Right lobe of liver (tissue), 6 donors: Measurements from ENCODE around the gene PPP1CA. TPM values are rescaled to one million over a fixed set of nuclear protein-coding genes. Genes with fewer than 3 reads are reported as not detected.

Experiments
- ATAC-seq, 4 donors: fragments of 200-7000 bp; cut with Tn5 transposase; one replicate each; pipeline ENCODE4 v1.9.1; 2020; ENCODE audit warnings: mild to moderate bottlenecking in 4 of 4, moderate library complexity in 4 of 4
- DNase-seq, 3 donors: peaks; one replicate each; pipeline ENCODE4 v3.0.0-alpha.2; 2020
- H3K27ac ChIP-seq, 3 donors: fragments of 200-600 bp; one replicate each; pipeline ENCODE4 v1.8.0; 2022
- H3K27me3 ChIP-seq, 2 donors: fragments of 200-600 bp; one replicate each; pipeline ENCODE4 v1.8.0; 2022
- H3K36me3 ChIP-seq, 4 donors: fragments of 200-600 bp; sonication (generic) in 1 of 4; one replicate each; pipeline versions ENCODE4 v1.5.1 to v1.8.0; 2017 to 2022; ENCODE audit warnings: control low read depth in 1 of 4
- H3K4me1 ChIP-seq, 4 donors: fragments of 200-600 bp; sonication (generic) in 1 of 4; one replicate each; pipeline versions ENCODE4 v1.5.1 to v1.8.0; 2017 to 2022; ENCODE audit warnings: control low read depth in 1 of 4
- H3K4me3 ChIP-seq, 3 donors: fragments of 200-600 bp; one replicate each; pipeline ENCODE4 v1.8.0; 2022
- H3K9me3 ChIP-seq, 4 donors: fragments of 200-600 bp; sonication (generic) in 1 of 4; one replicate each; pipeline versions ENCODE4 v1.5.1 to v1.8.0; 2017 to 2022; ENCODE audit warnings: control low read depth in 1 of 4
- POLR2A ChIP-seq: fragments of 450-650 bp; IDR thresholded peaks from one replicate; pipeline ENCODE4 v1.6.1; 2017; ENCODE audit warnings: antibody characterized with exemption, mild to moderate bottlenecking
- WGBS: methylation state at CpG from one replicate; pipeline ENCODE4 v1.1.6; 2018; ENCODE audit warnings: low coverage, low lambda C conversion rate; ENCODE audit not compliant: insufficient coverage; ENCODE audit errors: missing lambda C conversion rate; 5-methylcytosine and 5-hydroxymethylcytosine counted together
- intact Hi-C, 2 donors: fragments of 100-400 bp; cut with DNase I; formaldehyde crosslinking; loops; one replicate each; pipeline versions ENCODE4 v1.11.2 to v1.14.1; 2022
- total RNA-seq, 6 experiments: library from RNA; depleted of rRNA in 2 of 6; stranded (reverse); fragments of >200 nt in 2 of 6; fragmentation: NEBNext Ultra II Directional in 3 of 6; extraction: Animal tissue kit (Norgen Biotek cat#: 25700) in 3 of 6; gene quantifications; one replicate each; pipeline versions ENCODE4 v1.1.0 to v1.2.4, GENCODE V29; 2016 to 2023
- TF ChIP-seq, protein P1 (sequence below), 4 donors: fragments of 200-600 bp in 3 of 4; fragments of 450-650 bp in 1 of 4; IDR thresholded peaks; one replicate each; pipeline versions ENCODE4 v1.5.1 to v1.8.0; 2016 to 2022; ENCODE audit warnings: antibody characterized with exemption in 4 of 4, mild to moderate bottlenecking in 2 of 4
- donor health status: DM: no; HTN: yes; CAD: no.
- donor health status: DM: no; HTN: no; CAD: no.
- donor health status: DM: no; HTN: no; CAD: no.
- donor health status: DM: no; HTN: yes; CAD: no.
- donor health status: DM: no; HTN: yes; CAD: no.

Gene PPP1CA
- total RNA-seq, 6 experiments from 2014 or later, result 64.2 to 102 (median 71.1) TPM

DNA sequence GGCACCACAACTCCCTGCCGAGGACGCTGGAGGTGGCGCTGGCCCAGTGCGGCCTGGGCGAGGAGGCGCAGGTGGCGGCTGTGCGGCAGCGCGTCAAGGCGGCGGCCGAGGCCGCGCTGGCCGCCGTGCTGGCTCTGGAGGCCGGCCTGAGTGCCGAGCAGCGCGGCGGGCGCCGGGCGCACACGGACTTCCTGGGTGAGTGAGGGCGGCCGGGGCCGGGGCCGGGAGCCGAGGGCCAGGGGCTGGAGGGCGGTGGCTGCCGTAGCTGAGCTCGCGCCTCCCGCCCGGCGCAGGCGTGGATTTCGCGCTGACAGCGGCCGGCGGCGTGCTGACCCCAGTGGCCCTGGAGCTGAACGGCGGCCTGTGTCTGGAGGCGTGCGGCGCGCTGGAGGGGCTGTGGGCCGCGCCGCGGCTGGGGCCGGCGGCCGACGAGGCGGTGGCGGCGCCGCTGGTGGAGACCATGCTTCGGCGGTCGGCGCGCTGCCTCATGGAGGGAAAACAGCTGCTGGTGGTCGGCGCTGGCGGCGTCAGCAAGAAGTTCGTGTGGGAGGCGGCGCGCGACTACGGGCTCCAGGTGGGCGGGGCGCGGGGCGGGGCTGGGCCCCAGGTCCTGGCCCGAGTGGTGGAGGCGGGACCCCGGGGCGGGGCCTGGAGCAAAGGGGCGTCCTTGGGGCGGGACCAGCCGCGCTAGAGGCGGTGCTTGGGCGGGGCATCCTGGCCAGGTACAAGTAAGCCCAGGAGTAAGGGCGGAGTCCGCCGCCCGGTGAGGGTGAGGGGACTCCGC is 19.2 kb upstream of the PPP1CA start:
- 0% methylated on average over 5 of the region's 97 CpGs for WGBS
- H3K27me3 ChIP-seq, result no peaks in the 10 kb centered on the region
- H3K9me3 ChIP-seq, result no peaks in the 10 kb centered on the region
- H3K4me3 ChIP-seq, result peak overlapping the region; percentile 42 to 67 (median 60)
- peak; percentile 66 for TF ChIP-seq POLR2A
- TF ChIP-seq, protein P1, sequence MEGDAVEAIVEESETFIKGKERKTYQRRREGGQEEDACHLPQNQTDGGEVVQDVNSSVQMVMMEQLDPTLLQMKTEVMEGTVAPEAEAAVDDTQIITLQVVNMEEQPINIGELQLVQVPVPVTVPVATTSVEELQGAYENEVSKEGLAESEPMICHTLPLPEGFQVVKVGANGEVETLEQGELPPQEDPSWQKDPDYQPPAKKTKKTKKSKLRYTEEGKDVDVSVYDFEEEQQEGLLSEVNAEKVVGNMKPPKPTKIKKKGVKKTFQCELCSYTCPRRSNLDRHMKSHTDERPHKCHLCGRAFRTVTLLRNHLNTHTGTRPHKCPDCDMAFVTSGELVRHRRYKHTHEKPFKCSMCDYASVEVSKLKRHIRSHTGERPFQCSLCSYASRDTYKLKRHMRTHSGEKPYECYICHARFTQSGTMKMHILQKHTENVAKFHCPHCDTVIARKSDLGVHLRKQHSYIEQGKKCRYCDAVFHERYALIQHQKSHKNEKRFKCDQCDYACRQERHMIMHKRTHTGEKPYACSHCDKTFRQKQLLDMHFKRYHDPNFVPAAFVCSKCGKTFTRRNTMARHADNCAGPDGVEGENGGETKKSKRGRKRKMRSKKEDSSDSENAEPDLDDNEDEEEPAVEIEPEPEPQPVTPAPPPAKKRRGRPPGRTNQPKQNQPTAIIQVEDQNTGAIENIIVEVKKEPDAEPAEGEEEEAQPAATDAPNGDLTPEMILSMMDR (IDR thresholded peaks at IDR 0.05), result peak in 1 of 4 donors; percentile 10
- peak overlapping the region; percentile 58 to 79 (median 77) for H3K27ac ChIP-seq
- H3K4me1 ChIP-seq, result peaks cover 0 to 21% (median 10%) of the 10 kb centered on the region in 4 donors
- ATAC-seq, result peak; percentile 92 to 97 (median 96)
- DNase-seq, result peak; percentile 99
- no peaks in the 10 kb centered on the region for H3K36me3 ChIP-seq
- intact Hi-C loops, result no loop called here

DNA sequence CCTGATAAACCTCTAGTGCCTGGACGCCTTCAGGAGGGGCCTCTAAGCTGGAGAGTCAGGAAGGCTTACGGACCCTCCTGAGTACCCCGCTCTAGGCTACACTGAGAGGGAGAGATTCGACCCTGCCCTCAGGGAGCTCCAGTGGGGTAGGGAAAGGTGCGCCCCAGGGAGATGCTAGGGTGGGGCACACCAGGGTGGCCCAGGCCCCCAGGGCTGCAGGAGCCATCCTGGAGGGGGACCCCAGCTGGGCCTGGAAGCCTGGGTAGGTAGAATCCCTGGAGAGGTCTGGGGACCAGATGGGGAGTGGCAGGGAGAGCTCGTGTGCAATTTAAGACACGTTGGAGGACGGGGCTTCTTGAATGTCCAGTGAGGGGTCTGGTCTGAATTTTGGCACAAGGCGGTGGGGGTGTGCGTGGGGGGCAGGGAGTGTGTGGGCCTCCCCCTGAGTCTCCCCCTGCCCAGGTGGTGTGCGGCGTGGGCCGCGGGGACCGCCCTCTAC is 18.5 kb upstream of the PPP1CA start:
- no peak for DNase-seq
- Histone ChIP-seq H3K9me3 (no peaks in the 10 kb centered on the region), H3K27ac (peak overlapping the region; percentile 58 to 79 (median 77)), H3K4me3 (peak overlapping the region; percentile 42 to 67 (median 60)), H3K36me3 (no peaks in the 10 kb centered on the region), H3K27me3 (no peaks in the 10 kb centered on the region), H3K4me1 (peaks cover 0 to 27% (median 11%) of the 10 kb centered on the region in 4 donors)
- no peak for TF ChIP-seq POLR2A
- TF ChIP-seq, protein P1 (IDR thresholded peaks at IDR 0.05), result no peak
- ATAC-seq, result no peak
- WGBS, result 56% methylated on average over 5 of the region's 15 CpGs
- intact Hi-C loops, result no loop called here

DNA sequence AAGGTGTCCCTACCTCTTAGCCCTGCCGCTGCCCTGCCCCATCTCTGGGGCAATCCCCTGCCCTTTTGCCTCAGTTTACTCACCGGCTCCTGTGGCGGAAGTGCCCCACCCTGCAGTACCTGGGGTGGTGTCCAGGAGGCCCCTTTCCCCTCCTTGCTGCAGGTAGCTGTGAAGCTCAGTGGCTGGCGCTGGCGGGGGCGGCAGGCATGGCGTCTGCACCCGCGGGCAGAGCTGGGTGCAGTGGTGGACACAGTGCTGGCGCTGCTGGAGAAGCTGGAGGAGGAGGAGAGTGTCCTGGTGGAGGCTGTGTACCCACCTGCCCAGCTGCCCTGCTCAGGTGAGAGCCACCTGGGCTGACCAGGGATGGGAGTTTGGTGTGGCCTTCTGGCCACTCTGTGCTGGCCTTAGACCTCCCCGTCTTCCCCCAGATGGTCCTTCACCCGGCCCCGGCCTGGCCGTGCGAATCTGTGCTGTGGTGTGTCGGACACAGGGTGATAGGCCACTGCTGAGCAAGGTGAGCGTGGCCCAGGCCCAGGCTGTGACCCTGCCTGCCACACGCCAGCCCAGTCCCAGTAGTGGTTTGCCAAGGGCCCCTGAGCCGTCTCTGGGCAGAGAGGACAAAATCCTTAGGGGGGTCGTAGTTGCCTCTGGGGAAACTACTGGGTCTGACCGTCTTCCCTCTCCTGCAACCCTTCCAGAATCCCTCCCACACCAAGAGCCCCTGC is 17.8 kb upstream of the PPP1CA start:
- intact Hi-C loops, result no loop called here
- Histone ChIP-seq H3K36me3 (no peaks in the 10 kb centered on the region), H3K9me3 (no peaks in the 10 kb centered on the region), H3K4me1 (peaks cover 0 to 30% (median 11%) of the 10 kb centered on the region in 4 donors), H3K4me3 (no peak overlapping the region), H3K27me3 (no peaks in the 10 kb centered on the region), H3K27ac (no peak overlapping the region)
- DNase-seq (no peak), ATAC-seq (no peak)
- TF ChIP-seq, protein P1 (IDR thresholded peaks at IDR 0.05), result no peak
- TF ChIP-seq POLR2A, result no peak
- WGBS, result 40% methylated on average over 1 of the region's 21 CpGs

DNA sequence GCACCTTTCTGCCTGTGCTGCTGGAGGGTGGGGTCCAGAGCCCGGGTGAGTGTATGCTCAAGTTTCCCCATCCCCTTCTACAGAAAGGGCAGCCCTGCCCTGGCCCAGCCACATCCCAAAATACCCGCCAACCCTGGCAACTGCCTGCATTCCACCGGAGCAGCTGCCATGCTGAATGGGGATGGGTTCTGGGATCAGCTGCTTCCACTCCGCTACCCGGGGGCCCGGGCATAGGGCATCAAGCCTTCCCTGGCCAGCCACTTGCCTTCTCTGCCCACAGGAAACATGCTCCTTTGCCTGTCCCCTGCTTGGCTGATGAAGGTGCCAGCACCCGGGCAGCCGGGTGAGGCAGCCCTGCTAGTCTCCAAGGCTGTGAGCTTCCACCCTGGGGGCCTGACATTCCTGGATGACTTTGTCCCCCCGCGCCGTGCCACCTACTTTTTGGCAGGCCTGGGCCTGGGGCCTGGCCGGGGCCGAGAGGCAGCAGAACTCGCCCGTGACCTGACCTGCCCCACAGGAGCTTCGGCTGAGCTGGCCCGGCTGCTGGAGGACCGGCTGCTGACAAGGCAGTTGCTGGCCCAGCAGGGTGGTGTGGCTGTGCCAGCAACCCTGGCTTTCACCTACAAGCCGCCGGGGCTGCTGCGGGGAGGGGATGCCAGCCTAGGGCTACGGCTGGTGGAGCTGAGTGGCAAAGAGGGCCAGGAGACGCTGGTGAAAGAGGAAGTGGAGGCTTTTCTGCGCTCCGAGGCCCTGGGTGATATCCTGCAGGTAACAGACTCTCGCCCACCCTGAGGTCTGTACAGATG is 17.0 kb upstream of the PPP1CA start:
- DNase-seq (peak; percentile 64 to 84 (median 83)), ATAC-seq (peak; percentile 27 to 58 (median 42))
- peaks cover 0 to 30% (median 11%) of the 10 kb centered on the region in 4 donors for H3K4me1 ChIP-seq
- no peak overlapping the region for H3K4me3 ChIP-seq
- H3K9me3 ChIP-seq, result no peaks in the 10 kb centered on the region
- no peak for TF ChIP-seq POLR2A
- TF ChIP-seq, protein P1 (IDR thresholded peaks at IDR 0.05), result no peak
- H3K36me3 ChIP-seq, result no peaks in the 10 kb centered on the region
- H3K27me3 ChIP-seq, result no peaks in the 10 kb centered on the region
- 13% methylated on average over 4 of the region's 26 CpGs for WGBS
- intact Hi-C loops, result no loop called here
- no peak overlapping the region for H3K27ac ChIP-seq
